ENCODE measurements around the gene POPDC2.
A peak's percentile ranks its signal among the peaks of the same experiment; 100 is the strongest.

POPDC2 gene

DNA sequence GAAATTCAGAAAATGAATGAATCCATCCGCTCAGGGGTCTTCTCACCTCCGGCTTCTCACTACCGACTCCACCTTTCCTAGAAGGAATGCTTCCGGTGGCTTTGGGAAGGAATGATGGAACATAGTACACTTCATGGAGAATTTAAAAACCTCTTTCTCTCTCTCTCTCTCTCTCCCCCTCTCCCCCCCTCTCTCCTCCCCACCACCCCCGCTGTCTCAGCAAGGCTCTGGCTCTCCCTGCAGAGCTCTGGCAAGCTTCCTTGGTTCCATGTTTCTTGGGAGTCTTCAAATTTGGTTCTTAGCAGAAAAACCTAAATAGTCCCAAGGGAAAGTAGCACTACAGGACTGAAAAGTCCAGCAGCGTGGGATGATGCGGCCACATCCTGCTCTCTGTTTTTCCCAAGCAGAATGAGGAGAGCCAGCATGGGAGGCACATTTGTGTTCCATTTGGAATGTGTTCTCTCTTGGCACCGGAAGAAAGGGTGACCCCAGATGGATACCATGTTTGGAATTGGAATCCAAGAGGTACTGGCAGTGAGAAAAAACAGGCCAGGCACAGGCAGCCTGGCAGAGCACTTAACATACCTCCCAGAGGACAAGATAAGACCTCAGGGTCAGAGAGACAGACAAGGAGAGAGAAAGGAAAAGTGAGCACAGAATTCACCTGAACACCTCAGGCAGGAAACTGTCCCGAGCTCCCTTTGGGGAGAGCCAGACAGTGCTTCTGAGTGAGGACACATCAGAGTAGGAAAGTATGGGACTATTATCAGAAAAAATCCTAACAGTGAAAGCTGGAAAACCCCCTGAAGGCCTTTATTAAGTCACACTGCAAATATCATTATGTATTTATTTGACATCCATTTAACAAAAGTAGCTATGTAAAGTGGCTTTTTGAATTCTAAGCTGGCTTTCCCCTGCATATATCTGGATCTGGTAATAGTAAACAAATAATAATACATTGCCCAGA, at the start of gene POPDC2:
TSS of gene POPDC2 (minus strand) at position 116 of the 967 bp plus-strand sequence. CDS start 166 bp downstream, outside the sequence.
- H3K4me1 ChIP-seq (ENCODE audit: control insufficient read depth, insufficient read depth, low read length): no peaks in the 10 kb centered on the region
- no peaks in the 10 kb centered on the region for H3K27me3 ChIP-seq (ENCODE audit: control insufficient read depth, insufficient read depth, low read length)
- H3K4me3 ChIP-seq (ENCODE audit: low read length): no peak within 1 kb of the TSS
- no CpG with 5 or more reads among the region's 9 CpGs for WGBS (ENCODE audit: insufficient coverage, insufficient read length)
- no peak within 1 kb of the TSS for H3K27ac ChIP-seq (ENCODE audit: low read length)
- no peaks in the 10 kb centered on the region for H3K36me3 ChIP-seq (ENCODE audit: control insufficient read depth, insufficient read depth, low read length)
- no peak for DNase-seq (ENCODE audit: low read depth, low spot score)
- no peaks in the 10 kb centered on the region for H3K9me3 ChIP-seq (ENCODE audit: control insufficient read depth, insufficient read depth, low read length)

DNA sequence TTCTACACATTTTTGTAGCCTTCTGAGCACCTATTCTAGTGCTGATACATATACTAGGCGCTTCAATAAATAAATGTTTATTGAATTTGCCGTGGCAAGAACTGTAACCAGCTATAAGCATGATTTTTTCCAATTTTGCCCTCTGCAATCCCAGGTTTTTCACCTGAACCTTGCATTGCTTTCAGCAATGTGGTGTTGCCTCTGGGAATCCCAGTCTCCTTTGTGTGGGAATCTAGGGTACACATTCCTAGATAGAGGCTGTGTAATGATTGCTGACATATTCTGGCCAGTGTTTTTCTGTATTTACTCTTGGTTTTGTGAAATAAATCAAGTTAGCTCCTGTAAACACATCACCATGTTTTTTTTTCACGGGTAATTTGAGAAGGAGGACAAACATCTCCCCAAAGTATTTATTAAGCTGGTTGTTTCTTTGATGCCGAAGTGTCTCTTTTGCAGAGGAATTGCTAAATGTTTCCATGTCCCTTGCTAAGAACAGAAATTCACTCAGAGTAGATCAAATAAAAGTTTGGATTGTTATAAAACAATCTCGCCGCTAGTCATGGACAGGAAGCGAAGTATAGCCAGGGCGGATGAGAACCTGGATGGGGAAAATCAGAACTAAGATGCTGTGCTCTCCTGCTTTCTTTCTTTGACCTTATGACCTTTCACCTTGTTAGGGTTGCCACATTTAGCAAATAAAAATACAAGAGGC, 43.6 kb upstream of the POPDC2 start:
- Histone ChIP-seq H3K27me3 (ENCODE audit: control insufficient read depth, insufficient read depth, low read length) (no peaks in the 10 kb centered on the region), H3K9me3 (ENCODE audit: control insufficient read depth, insufficient read depth, low read length) (no peaks in the 10 kb centered on the region), H3K4me1 (ENCODE audit: control insufficient read depth, insufficient read depth, low read length) (no peaks in the 10 kb centered on the region), H3K27ac (ENCODE audit: low read length) (no peak overlapping the region), H3K4me3 (ENCODE audit: low read length) (no peak overlapping the region), H3K36me3 (ENCODE audit: control insufficient read depth, insufficient read depth, low read length) (no peaks in the 10 kb centered on the region)
- WGBS (ENCODE audit: insufficient coverage, insufficient read length): no CpG with 5 or more reads among the region's 8 CpGs
- DNase-seq (ENCODE audit: low read depth, low spot score): no peak

GRCh38 chr3:119702530-119703527, 42.4 kb upstream of the POPDC2 start, which contains the start of gene CFAP91:
Gene CFAP91, plus strand, starts transcription at chr3:119703022. Its CDS starts 77 bp downstream, at chr3:119703099.
- no peaks in the 10 kb centered on the region for H3K36me3 ChIP-seq (ENCODE audit: control insufficient read depth, insufficient read depth, low read length)
- H3K4me3 ChIP-seq (ENCODE audit: low read length): peak within 1 kb of the TSS; percentile 37; the same call in 1 of the 2 replicates
- DNase-seq (ENCODE audit: low read depth, low spot score): peak; percentile 93
- no peaks in the 10 kb centered on the region for H3K4me1 ChIP-seq (ENCODE audit: control insufficient read depth, insufficient read depth, low read length)
- H3K27ac ChIP-seq (ENCODE audit: low read length): no peak within 1 kb of the TSS
- WGBS (ENCODE audit: insufficient coverage, insufficient read length): no CpG with 5 or more reads among the region's 59 CpGs
- H3K9me3 ChIP-seq (ENCODE audit: control insufficient read depth, insufficient read depth, low read length): no peaks in the 10 kb centered on the region
- H3K27me3 ChIP-seq (ENCODE audit: control insufficient read depth, insufficient read depth, low read length): no peaks in the 10 kb centered on the region

DNA sequence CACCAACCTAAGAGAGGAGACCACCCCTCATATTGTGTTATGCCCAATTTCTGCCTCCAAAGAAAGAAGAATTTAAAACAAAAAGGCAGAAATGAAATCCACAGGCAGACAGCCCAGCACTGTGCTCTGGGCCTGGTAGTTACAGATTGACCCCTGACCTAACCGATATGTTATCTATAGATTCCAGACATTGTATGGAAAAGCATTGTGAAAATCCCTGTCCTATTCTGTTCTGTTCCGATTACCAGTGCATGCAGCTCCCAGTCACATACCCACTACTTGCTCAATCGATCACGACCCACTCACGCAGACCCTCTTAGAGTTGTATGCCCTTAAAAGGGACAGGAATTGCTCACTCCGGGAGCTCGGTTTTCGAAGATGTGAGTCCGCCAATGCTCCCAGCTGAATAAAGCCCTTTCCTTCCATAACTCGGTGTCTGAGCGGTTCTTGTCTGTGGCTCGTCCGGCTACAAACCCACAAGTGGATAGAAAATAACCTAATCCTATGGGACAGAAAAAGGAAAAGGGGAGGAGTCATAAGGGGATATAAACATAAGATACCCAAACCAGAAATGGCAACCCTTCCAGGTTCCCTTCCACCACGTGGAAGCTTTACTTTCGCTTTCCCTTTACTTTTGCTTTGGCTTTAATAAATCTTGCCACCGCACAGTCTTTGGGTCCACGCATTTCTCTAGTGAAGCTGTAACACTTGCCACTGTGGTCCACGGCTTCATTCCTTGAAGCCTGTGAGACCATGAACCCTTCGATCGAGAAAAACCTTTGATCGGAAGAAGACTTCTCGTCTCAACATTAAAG, 40.7 kb upstream of the POPDC2 start:
- Histone ChIP-seq H3K27me3 (ENCODE audit: control insufficient read depth, insufficient read depth, low read length) (no peaks in the 10 kb centered on the region), H3K4me3 (ENCODE audit: low read length) (no peak overlapping the region), H3K4me1 (ENCODE audit: control insufficient read depth, insufficient read depth, low read length) (no peaks in the 10 kb centered on the region), H3K27ac (ENCODE audit: low read length) (no peak overlapping the region), H3K9me3 (ENCODE audit: control insufficient read depth, insufficient read depth, low read length) (no peaks in the 10 kb centered on the region), H3K36me3 (ENCODE audit: control insufficient read depth, insufficient read depth, low read length) (no peaks in the 10 kb centered on the region)
- no CpG with 5 or more reads among the region's 22 CpGs for WGBS (ENCODE audit: insufficient coverage, insufficient read length)
- no peak for DNase-seq (ENCODE audit: low read depth, low spot score)

DNA sequence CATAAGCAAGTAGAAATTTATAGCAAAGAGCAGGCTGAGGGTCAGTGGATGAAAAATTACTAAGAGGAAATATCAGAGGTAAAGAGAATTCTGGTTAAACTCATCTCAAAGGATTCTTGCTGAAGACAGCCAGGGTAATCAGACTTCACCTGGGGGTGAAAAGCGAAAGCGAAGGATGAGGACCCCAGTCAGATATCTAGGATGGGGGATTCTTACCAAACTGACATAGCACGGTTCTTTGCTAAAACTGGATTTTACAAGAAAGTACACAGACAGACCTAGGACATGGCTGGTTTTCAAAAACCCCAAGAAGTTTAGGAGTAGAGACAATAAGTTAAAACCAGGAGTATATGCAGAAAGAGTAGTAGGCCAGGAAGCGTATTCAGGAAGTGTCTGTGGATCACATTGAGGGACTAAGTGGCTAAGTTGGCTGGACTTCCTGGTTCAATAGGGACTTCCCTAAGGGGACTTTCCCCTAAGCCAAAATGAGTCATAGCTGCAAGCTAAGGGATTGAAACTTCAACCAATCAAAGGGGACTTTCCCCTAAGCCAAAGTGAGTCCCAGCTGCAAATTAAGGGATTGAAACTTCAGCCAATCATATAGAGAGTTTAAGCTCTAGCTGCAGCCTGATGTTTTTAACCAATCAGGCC, 40.0 kb upstream of the POPDC2 start:
- DNase-seq (ENCODE audit: low read depth, low spot score): no peak
- no peak overlapping the region for H3K4me3 ChIP-seq (ENCODE audit: low read length)
- no peak overlapping the region for H3K27ac ChIP-seq (ENCODE audit: low read length)
- no peaks in the 10 kb centered on the region for H3K9me3 ChIP-seq (ENCODE audit: control insufficient read depth, insufficient read depth, low read length)
- no CpG with 5 or more reads among the region's 4 CpGs for WGBS (ENCODE audit: insufficient coverage, insufficient read length)
- no peaks in the 10 kb centered on the region for H3K4me1 ChIP-seq (ENCODE audit: control insufficient read depth, insufficient read depth, low read length)
- H3K27me3 ChIP-seq (ENCODE audit: control insufficient read depth, insufficient read depth, low read length): no peaks in the 10 kb centered on the region
- no peaks in the 10 kb centered on the region for H3K36me3 ChIP-seq (ENCODE audit: control insufficient read depth, insufficient read depth, low read length)

DNA sequence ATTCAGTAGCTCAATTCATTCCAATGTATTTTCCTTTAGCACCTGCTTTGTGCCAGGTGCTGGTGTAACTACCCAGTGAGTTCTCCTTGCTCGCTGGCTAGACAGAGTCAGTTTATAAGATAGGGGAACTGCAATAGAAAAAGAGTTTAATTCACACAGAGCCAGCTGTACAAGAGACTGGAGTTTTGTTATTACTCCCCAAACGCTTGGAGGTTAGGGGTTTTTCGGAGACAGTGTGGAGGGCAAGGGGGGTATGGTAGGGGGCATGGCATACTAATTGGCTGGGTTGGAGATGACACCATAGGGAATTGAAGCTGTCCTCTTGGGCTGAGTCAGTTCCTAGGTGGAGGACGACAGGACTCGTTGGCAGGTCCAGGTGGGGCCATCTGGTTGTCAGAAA, 37.0 kb upstream of the POPDC2 start:
- Histone ChIP-seq H3K27me3 (ENCODE audit: control insufficient read depth, insufficient read depth, low read length) (no peaks in the 10 kb centered on the region), H3K36me3 (ENCODE audit: control insufficient read depth, insufficient read depth, low read length) (no peaks in the 10 kb centered on the region), H3K27ac (ENCODE audit: low read length) (no peak overlapping the region), H3K4me3 (ENCODE audit: low read length) (no peak overlapping the region), H3K4me1 (ENCODE audit: control insufficient read depth, insufficient read depth, low read length) (no peaks in the 10 kb centered on the region), H3K9me3 (ENCODE audit: control insufficient read depth, insufficient read depth, low read length) (no peaks in the 10 kb centered on the region)
- no CpG with 5 or more reads among the region's 5 CpGs for WGBS (ENCODE audit: insufficient coverage, insufficient read length)
- no peak for DNase-seq (ENCODE audit: low read depth, low spot score)

GRCh38 chr3:119695480-119695879, 35.1 kb upstream of the POPDC2 start:
- H3K4me3 ChIP-seq (ENCODE audit: low read length): no peak overlapping the region
- 100% methylated on average over 1 of the region's 2 CpGs for WGBS (ENCODE audit: insufficient coverage, insufficient read length)
- no peak for DNase-seq (ENCODE audit: low read depth, low spot score)

GRCh38 chr3:119690043-119690656, 29.8 kb upstream of the POPDC2 start:
- Histone ChIP-seq H3K9me3 (ENCODE audit: control insufficient read depth, insufficient read depth, low read length) (no peaks in the 10 kb centered on the region; the same call in 1 of the 2 replicates), H3K36me3 (ENCODE audit: control insufficient read depth, insufficient read depth, low read length) (no peaks in the 10 kb centered on the region), H3K4me3 (ENCODE audit: low read length) (no peak overlapping the region), H3K27ac (ENCODE audit: low read length) (no peak overlapping the region), H3K27me3 (ENCODE audit: control insufficient read depth, insufficient read depth, low read length) (no peaks in the 10 kb centered on the region), H3K4me1 (ENCODE audit: control insufficient read depth, insufficient read depth, low read length) (peaks cover 1% of the 10 kb centered on the region; the same call in 1 of the 2 replicates)
- no peak for DNase-seq (ENCODE audit: low read depth, low spot score)
- no CpG with 5 or more reads among the region's 4 CpGs for WGBS (ENCODE audit: insufficient coverage, insufficient read length)

More at GRCh38 chr3:119695480-119695879, 35.1 kb upstream of the POPDC2 start:
- Histone ChIP-seq H3K4me1 (ENCODE audit: control insufficient read depth, insufficient read depth, low read length) (no peaks in the 10 kb centered on the region), H3K27me3 (ENCODE audit: control insufficient read depth, insufficient read depth, low read length) (no peaks in the 10 kb centered on the region), H3K36me3 (ENCODE audit: control insufficient read depth, insufficient read depth, low read length) (no peaks in the 10 kb centered on the region), H3K9me3 (ENCODE audit: control insufficient read depth, insufficient read depth, low read length) (no peaks in the 10 kb centered on the region), H3K27ac (ENCODE audit: low read length) (no peak overlapping the region)
